NCI-H1436 treated with DMSO at 0.1 percent for 48 hours (cell line): ENCODE results near the gene ATP6V1C2.
A peak's percentile ranks its signal among the peaks of the same experiment; 100 is the strongest.
"Not testable (repeated sequence)": the region's sequence is repeated elsewhere in the genome, so short reads cannot be mapped to it uniquely, and the experiment has no call there.

Experiments
- DNase-seq: peaks from one replicate; lab custom pipeline; 2025; lab: John Stamatoyannopoulos, UW

ATP6V1C2 gene

GRCh38 chr2:10786240-10786982, 65.0 kb downstream of the ATP6V1C2 start:
- DNase-seq: no peak

DNA sequence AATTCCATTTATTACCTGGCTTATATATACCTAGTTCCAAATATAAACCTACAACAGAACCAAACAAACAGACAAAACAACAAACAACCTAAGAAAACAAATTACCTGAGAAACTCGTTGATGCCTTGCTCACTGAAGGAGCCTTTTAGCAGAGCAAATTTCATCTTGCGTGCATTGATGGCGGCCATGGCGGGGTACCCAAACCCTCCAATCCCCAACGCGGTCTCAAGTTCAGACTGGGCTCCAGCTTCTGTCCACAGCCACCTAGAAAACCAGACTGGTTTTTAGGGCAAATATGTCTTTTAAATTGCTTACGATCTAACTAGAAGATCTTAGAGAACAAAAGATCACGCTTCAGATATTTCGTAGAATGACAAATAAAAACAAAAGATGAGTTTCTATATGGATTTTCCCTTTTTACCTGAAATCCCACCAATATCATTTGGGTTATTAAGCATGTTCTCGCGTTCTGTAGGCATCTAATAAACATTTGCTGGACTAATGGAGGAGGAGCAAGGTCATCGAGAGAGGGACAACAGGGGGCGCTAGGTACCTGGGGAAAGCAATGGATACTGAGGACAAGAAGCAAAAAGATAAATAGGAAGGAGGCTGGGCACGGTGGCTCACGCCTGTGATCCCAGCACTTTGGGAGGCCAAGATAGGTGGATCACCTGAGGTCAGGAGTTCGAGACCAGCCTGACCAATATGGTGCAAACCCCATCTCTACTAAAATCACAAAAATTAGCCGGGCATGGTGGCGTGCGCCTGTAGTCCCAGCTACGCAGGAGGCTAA, 65.9 kb downstream of the ATP6V1C2 start:
- DNase-seq: no peak

DNA sequence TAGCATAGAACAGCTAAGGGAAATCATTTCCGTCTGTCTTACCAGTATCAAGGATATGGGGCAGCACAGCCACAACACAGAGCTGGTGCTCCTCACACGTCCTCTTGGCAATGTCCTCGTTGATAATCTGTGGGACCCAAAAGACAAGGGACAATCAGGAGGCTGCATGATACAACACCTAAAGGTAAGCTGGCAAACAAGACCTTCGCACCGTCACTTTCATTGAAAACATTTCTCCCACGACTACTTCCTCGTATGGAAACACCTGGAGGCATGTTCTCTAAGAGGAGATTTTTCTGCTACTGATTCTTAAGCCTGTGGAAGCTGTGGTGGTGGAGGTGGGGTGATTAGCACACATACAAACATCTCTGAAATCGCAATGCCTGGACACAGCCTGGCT, 67.4 kb downstream of the ATP6V1C2 start:
- no peak for DNase-seq

- DNase-seq: no peak
Observed at GRCh38 chr2:10790228-10790973, 69.0 kb downstream of the ATP6V1C2 start.

GRCh38 chr2:10792001-10792634, 70.7 kb downstream of the ATP6V1C2 start:
- DNase-seq: no peak

- DNase-seq: no peak
Observed at GRCh38 chr2:10792660-10793400, 71.4 kb downstream of the ATP6V1C2 start.

DNA sequence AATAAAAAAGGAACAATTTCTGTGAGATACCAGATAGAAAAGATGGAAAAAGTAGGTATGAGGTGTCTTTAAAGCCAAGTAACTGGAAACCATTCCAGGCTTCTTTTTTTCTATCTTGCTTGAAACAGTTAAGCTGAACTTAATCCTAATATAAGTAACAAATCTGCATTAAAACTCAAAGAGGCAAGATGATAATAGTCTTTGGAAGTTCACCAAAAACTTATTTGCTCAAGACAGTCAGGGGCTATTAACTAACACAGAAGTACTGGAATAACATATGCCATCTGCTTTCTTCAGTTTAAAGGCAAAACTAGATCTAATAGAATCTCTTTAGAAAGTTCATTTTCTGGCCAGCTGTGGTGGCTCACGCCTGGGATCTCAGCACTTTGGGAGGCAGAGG, 72.4 kb downstream of the ATP6V1C2 start:
- no peak for DNase-seq

DNA sequence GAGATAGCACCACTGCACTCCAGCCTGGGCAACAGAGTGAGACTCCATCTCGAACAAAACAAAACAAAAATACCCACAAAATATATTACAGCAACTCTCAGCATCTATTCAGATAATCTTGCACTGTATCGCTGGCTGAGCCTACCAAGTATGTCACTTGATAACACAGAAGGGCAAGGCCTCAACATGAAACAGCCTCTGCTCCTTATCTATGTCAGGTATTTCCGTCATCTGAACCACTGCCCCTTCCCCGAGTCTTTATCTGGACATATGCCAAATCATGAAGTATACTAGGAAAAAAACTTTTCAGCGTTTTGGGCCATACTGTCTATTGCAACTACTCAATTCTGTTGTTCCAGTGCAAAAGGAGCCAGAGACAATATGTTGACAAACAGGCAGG, 73.4 kb downstream of the ATP6V1C2 start:
- DNase-seq: no peak

GRCh38 chr2:10795508-10796046, 74.1 kb downstream of the ATP6V1C2 start:
- DNase-seq: no peak

DNA sequence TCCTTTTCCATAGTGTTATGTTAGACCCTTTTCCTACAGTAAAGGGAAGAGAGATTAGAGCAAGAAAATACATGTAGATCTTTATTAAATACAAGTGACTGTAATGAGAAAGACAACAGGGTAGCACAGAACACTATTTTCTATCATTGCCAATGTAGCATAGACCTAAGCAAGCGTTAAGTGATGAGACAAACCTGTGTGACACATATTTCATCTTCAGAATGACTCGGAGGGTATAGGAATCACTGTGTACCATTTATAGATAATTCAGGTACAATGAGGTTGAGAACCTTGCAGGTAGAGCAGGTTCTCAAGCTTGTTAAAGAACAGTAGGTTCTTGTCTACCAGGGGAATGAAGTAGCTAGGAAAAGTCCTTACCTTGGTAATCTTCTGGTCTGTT, 75.3 kb downstream of the ATP6V1C2 start:
- no peak for DNase-seq

DNA sequence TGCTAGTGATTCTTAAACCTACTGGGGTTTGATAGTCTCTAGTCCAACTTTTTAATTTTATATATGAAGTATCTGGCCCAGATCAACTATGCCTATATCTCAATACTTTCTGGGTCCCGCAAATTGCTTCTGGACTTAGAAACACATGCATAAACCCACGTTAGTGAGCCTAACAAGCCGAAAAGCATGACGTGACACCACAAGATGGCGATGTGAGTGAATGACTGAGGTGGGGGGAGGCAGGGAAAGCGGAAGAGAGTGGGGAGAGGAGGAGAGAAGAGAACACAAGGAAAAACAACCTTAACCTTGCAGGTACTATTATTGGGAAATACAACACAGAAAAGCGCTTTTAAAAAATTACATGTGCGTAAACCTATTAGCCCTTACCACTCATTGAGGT, 77.4 kb downstream of the ATP6V1C2 start:
- DNase-seq: no peak

DNA sequence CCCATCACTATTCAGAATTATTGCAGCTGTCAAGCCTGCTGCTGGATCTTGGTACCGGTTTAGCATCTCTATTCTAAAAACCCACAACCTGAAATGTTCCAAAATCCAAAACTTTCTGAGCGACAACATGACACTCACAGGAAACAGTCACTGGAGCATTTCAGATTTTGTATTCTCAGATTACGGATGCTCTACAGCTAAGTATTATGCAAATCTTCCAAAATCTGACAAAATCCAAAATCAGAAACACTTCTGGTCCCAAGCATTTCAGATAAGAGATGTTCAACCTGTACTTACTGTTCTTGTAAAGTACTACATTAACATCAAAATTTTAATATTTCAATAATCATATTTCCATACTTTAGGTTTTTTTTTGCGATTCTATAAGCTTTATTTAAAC, 78.7 kb downstream of the ATP6V1C2 start:
- DNase-seq: no peak

GRCh38 chr2:10802657-10803056, 81.2 kb downstream of the ATP6V1C2 start:
- DNase-seq: no peak

GRCh38 chr2:10805990-10806389, 84.6 kb downstream of the ATP6V1C2 start:
- DNase-seq: not testable (repeated sequence)

DNA sequence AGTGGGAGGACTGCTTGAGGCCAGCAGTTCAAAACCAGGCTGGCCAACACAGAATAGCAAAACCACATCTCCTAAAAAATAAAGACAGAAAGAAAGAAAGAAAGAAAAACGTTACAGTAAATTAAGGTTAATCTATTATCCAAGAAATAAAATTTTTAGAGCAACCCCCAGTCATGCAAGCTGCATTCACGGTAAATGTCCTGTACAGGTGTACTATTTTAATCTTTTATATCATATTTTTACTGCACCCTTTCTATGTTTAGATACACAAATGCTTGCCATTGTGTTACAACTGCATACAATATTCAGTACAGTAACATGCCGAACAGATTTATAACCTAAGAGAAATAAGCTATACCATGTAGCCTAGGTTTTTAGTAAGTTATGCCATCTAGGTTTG, 85.1 kb downstream of the ATP6V1C2 start:
- no peak for DNase-seq

DNA sequence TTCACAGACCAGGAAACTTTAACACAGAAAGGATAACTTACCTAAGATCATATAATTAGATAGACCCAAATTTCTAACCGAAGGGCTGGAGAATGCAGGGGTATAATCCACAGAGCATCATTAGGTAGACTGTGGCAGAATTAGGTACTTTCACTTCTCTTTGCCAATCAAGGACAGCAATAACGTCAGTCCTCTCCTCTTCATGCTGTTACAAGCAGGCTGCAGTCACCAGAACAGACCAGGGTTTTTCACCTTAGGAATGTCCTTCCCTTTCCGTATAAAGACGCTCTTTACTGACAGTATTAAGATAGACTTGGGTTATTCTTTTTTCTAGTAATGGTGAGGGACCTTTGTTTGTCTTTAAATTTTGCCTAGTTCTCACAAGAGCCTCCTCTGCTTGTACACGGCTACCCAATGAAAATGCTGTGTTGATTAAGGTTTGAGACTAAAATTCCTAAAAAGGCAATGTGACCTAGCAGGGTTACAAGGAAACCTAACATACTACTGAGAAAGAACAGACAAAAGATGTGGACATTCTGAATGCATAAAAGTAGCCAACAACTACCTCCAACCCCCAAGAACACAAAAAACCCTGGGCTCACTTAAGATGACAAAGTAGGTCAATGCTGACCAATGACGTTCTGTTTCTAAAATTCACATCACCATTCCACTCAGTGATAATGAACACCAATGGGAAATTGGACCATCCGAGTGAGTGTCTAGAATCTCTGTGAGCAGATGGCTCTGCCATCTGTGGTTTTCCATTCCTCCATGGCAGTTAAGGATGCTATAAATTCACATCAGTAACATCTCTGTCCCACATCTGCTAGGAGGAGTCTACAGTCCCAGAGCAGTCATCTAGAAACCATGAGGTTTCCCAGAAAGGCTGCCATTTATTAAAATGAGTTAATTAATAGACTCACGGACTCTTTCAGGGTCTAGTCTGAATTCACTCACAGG, 89.1 kb downstream of the ATP6V1C2 start:
- DNase-seq: no peak

- DNase-seq: no peak
Observed at GRCh38 chr2:10811517-10811916, 90.1 kb downstream of the ATP6V1C2 start.

- peak; percentile 52 for DNase-seq
Observed at GRCh38 chr2:10812362-10813162, 91.1 kb downstream of the ATP6V1C2 start, which contains the start of gene PDIA6. Gene PDIA6 (minus strand): TSS chr2:10812785. CDS start chr2:10812696, 89 bp downstream.
